GM19025 (cell line): ENCODE results near the gene GNB1.

ENCODE experiments used
- ATAC-seq: cut with Tn5 transposase; IDR thresholded peaks from one replicate; pipeline ENCODE4 v1.9.1; 2021; ENCODE audit warnings: mild to moderate bottlenecking, low read depth, moderate library complexity; ENCODE audit not compliant: unreplicated experiment

GNB1 gene

DNA sequence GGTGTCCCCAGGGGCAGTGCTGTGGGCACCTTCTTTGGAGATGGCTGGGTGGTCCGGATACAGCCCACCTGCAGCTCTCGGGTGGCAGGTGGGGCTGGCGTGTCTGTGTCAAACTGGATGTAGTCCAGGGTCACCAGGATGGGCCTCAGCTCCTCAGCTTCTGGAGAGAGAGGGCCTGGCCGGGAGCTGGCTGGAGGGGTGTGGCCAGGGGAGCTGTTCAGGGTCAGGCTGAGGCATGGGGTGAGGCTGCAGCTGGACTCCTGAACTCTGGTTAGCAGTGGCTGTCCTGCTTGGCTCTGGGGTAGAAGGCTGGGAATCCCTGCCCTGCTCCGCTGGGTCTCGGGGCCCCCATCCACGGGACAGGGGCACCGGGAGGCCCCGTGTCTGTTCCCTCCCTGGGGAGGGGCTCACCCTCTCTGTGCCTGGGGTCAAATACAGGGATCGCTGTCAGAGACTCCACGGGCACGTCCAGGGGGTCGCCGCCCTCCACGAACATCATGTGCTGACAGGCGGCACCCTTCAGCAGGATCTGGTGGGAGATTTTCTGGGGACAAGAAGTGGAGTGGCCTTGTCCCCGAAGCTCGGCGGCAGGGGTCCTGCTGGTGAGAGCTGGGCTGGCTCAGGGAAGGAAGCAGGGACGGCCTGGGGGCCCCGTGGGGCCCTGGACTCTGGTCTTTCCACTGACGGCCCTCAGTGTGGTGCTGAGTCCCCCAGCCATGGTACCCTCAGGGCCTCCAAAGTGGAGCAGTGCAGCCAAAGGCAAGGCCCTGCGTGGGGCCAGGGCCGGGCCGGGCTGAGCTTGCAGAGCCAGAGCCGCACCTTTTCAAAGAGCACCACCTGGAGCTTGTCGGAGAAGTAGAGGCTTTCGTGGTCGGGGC lies 32.3 kb upstream of the GNB1 start:
- no peak for ATAC-seq

DNA sequence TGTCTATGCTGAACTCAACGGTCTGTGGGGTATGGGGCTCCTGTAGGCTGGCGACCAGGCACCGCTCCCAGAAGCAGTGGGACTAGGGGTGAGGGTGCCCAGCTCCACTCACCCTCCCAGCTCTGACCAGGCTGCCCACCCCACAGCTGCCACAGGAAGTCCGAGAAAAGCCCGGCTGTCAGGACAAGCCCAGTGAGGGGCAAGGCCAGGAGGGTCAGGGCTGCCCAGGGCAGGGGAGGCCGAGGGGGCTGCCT lies 31.7 kb upstream of the GNB1 start:
- no peak for ATAC-seq

- no peak for ATAC-seq
Measured at GRCh38 chr1:1921901-1922701, 31.2 kb upstream of the GNB1 start.

GRCh38 chr1:1921459-1921862 lies 30.6 kb upstream of the GNB1 start:
- no peak for ATAC-seq

- ATAC-seq: no peak
Measured at GRCh38 chr1:1920608-1921458, 29.9 kb upstream of the GNB1 start.

DNA sequence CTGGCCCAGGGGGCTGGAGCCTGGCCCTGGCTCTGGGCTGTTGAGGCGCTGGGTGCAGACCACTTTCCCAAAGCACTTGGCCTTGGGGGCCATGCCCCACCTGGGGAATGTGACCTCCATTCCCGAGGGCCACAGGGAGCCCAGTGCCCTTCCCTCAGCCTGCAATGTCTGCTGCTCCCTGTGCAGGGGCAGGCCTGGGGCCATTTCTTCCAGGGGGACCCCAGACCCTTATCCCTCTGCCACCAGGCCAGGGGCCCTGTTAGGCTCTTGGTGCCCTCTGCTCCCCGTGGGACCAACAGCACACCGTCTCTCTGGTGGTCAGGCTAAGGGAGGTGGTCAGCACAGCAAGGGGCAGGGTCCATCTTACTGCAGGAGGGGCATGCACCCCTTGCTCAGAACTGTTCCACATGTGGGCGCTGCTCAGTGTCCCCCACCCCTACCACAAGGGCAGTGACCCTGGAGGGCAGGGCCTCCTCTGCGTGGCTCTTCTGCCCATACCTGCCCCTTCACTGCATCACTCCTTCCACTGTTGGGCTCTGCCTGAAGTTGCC lies 29.2 kb upstream of the GNB1 start:
- ATAC-seq: no peak

DNA sequence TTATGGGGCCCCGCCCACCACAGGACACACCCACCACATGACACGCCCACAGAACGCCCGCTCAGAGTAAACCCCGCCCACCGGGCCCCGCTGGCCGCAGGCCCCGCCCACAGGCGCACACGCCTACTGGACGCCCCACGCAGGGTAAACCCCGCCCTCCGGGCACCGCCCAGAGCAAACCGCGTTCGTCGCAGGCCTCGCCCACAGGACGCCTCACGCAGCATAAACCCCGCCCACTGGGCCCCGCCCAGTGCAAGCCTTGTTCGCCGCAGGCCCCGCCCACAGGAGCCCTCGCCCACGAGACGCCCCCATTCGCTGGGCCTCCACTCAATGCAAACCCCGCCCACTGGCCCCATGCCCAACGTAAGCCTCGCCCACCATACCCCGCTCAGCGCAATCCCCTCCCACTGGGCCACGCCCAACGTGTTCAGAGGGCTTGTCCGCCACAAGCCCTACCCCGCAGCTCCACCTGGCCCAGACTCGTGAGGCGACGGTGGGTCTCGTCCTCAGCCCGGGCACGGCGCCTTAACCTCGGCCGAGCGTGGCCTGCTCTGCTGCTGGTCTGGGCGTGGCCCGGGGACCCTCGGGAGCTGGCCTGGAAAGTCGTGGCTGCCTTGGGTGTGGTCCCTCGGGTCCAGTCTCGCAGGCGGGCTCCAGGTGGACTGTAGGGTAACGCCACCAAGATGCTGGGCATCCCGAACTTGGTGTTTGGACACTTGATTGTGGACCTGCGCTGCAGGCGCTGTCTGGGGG lies 28.6 kb upstream of the GNB1 start:
- peak; percentile 72 for ATAC-seq

DNA sequence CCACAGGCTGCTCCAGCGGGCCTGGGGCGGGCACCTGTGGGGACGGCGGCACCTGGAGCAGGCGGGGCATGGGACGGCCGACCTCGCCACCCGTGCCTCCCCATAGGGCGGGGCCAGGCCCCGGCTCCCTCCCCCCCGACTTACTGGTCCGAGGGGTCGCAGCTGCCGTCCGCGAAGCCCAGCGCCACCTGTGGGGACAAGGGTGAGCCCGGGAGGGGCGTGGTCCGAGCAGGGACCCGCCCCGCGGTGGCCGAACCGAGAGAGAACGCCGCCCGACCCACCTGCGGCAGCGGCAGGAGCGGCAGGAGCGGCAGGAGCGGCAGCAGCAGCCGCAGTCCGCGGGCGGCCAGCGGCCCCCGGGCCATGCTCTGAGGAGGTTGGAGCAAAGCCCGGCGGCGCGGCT lies 28.0 kb upstream of the GNB1 start, which contains the start of gene TMEM52:
Gene TMEM52, minus strand, starts transcription at position 379 of the 403 bp plus-strand sequence. Its CDS starts 14 bp downstream, at position 365.
- ATAC-seq: peak; percentile 9

GRCh38 chr1:1917995-1918900 lies 27.4 kb upstream of the GNB1 start:
- no peak for ATAC-seq

GRCh38 chr1:1917304-1917976 lies 26.6 kb upstream of the GNB1 start:
- ATAC-seq: no peak

DNA sequence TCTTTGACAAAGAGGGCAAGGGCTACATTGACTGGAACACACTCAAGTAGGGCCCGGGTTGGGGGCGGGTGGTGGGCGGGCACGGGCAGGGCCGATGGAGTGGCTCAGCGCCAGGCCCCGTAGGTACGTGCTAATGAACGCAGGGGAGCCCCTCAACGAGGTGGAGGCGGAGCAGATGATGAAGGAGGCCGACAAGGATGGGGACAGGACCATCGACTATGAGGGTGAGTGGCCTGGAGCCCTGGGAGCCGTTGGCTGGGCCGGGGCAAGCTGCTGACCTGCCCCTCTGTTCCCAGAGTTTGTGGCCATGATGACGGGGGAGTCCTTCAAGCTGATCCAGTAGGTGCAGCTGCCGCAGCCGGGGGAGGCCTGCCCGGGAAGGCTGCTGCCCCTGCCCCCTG lies 26.0 kb upstream of the GNB1 start:
- ATAC-seq: no peak

DNA sequence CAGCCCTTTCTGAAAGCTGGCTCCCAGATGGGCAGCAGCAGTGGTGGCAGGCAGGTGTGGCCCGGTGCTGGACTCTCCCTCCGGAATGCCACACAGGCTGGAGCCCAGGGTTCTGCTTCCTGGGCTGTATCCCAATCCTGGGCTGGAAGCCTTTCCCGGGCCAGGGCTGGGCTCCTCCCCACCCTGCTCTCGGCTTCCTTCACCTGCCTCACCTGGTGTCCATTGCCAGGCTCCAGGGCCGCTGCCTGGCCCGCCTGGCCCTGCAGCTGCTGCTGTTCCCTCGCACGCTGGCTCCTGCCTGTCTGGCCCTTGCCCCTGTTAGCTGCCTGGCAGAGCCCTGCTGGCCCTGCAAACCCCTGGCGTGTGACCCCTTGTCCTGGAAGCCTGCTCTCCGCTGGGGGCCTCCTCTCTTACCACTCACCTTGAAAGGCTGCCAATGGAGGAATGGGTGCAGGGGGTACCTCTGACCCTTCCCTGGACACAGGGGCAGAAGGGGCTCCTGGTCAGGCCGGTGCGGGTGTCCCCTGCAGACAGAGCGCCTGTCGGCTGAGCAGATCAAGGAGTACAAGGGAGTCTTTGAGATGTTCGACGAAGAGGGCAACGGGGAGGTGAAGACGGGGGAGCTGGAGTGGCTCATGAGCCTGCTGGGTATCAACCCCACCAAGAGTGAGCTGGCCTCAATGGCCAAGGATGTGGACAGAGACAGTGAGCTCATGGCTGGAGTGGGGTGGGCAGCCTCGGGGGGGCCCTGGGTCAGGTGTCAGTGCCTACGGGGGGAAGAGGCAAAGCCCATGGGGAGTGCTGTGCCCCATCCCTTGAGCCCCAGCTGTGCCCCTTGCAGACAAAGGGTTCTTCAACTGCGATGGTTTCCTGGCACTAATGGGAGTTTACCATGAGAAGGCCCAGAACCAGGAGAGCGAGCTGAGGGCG lies 25.3 kb upstream of the GNB1 start:
- no peak for ATAC-seq

- ATAC-seq: no peak
Measured at GRCh38 chr1:1914971-1915692, 24.2 kb upstream of the GNB1 start, which contains the start of gene CALML6. Gene CALML6 (plus strand): TSS chr1:1915260. CDS start chr1:1915281, 21 bp downstream.

DNA sequence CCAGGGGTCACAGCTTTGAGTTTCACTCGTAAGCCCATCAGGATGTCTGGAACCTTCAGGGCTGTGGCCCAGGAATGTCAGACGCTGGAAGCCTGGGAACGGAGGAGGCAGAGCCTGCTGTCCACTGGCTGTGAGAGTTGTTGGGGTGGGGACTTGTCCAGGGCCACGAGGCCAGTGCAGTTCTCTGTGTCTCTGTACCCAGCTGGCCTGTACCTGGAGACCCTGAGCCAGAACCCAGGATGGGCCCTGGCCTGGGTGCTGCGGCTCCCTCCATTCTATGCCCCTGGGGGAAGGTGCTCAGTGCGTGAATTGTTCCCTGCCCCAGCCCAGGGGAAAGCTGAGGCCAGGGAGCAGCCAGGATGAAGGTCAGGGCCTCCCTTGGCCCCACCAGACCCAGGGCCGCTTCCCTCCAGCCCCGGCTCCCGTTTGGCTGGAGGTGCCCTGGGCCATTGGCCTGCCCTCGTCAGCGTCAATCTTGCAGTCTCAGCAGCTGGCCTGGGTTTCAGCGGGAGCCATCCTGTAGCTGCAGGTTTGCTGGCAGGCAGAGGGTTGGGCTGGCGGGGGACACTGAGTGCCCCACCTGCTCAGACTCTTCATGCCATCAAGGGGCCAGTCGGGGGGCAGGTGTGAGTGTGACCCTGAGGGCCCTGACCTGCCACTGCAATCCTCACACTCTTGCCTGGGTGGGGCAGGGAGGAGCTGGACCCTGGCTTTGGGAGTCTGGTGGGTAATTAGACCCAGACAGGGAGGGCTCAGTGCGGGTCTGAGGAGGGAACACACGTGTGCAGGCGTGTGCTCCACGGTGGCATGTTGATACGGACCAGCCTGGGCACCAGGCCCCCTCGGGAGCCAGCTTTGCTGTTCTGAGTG lies 23.4 kb upstream of the GNB1 start:
- no peak for ATAC-seq

- ATAC-seq: no peak
Measured at GRCh38 chr1:1911350-1912041, 20.6 kb upstream of the GNB1 start.
